CD4-positive, alpha-beta T cell treated with Interferon alpha-2 for 1 hour (primary cell): ENCODE results near the gene RNF4.
"Not testable (repeated sequence)": the region's sequence is repeated elsewhere in the genome, so short reads cannot be mapped to it uniquely, and the experiment has no call there.

ENCODE experiments used
- DNase-seq, 2 donors: peaks; one replicate each; pipeline ENCODE4 v3.0.0-alpha.2; 2020 to 2022

RNF4 gene

DNA sequence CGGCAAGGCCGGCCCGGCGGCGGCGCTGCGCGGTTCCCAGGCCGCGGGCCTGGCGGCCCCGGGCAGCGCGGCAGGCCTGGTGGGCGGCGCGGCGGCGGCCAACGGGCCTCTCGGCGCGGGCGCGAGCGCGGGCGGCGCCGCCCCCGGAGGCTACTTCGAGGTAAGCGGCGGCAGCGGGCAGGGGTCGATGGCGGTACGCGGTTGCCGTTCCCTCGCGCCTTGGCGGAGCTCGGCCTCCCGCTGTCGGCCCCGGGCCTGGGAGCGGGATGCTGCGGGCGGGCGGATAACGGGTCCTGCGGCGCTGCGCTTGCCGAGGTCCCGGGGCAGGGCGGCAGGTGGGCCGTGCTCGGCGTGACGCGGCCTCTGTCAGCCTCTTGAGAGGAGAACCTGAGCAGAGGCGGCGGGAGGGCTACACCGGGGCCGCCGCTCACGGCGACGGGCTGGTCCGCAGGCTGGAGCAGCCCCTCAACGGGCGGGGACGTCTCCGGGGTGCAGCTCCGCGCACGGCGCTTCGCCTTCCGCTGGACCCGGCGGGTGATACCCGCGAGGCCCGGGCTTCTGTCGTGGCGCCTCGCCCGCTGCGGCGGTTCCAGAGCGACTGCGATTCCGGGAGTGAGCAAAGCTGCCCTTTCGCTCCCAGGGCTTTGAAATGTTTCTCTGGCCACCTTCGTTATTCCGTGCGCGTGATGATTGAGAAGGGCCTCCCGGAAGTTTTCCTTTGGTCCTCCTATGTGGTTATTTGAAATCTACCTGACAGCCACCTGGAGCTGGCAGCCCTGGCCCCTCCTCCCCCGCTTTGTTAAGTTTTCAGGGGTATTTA lies 68.3 kb downstream of the RNF4 start:
- peak; percentile 49 to 61 for DNase-seq

DNA sequence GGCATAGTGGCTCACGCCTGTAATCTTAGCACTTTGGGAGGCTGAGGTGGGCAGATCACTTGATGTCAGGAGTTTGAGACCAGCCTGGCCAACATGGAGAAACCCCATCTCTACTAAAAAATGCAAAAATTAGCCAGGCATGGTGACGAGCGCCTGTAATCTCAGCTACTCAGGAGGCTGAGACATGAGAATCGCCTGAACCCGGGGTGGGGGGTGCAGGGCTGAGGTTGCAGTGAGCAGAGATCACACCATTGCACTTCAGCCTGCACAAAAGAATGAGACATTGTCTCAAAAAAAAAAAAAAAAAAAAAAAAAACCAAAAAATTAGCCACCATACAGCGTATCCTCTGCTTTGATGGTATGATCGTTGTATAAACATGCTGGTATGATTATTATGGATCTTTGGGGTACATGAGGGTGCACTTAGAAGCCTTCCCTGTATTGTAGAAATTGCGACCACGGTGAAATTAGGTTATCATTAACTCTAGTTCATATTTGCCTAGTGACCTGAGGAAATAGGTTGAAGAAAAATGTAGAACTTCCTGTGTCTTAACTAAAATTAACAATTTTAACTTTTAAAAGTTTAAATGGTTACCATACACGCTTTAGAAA lies 74.8 kb downstream of the RNF4 start:
- not testable (repeated sequence) for DNase-seq

DNA sequence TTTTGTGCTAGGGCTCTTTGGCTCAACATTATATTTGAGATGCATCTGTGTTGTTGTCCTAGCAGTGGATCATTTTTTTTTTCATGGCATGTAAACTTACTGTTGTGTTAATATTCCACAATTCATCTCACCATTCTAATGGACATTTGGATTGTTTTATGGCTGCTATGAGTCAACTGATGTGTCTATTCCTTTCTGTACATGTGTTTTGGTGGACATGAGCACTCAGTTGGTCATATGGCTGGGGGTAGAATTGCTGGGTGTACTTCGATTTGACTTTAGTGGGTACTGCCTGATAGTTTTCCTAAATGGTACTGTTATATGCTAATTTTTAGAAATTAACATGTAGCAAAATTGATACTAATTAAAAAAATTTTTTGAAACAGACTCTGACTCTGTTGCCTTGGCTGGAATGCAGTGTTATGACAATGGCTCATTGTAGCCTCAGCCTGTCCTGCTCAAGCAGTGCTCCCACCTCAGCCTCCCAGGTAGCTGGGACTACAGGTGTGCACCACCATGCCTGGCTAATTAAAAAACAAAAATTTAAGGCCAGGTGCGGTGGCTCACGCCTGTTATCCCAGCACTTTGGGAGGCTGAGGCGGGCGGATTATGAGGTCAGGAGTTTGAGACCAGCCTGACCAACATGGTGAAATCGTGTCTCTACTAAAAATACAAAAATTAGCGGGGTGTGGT lies 76.6 kb downstream of the RNF4 start:
- DNase-seq, result no peak

DNA sequence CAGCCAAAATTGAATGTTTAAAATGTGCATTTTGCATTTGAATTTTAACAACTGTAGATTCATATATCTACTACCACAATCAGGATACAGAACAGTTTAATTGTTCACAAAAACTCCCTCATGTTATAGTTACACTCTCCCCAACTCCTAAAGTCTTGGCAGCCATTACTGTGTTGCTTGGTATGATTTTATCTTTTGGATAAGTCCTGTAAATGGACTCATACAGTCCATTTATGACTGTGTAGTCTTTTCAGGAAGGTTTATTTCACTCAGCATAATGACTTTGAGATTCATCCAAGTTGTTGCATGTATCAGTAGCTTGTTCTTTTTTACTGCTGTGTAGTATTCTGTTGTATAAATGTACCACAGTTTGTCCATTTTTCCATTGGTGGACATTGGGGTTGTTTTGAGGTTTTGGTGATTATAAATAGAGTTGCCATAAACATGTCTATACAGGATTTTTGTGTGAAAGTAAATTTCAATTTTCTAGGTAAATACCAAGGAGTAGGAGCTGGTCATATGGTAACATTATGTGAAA lies 77.4 kb downstream of the RNF4 start:
- no peak for DNase-seq

DNA sequence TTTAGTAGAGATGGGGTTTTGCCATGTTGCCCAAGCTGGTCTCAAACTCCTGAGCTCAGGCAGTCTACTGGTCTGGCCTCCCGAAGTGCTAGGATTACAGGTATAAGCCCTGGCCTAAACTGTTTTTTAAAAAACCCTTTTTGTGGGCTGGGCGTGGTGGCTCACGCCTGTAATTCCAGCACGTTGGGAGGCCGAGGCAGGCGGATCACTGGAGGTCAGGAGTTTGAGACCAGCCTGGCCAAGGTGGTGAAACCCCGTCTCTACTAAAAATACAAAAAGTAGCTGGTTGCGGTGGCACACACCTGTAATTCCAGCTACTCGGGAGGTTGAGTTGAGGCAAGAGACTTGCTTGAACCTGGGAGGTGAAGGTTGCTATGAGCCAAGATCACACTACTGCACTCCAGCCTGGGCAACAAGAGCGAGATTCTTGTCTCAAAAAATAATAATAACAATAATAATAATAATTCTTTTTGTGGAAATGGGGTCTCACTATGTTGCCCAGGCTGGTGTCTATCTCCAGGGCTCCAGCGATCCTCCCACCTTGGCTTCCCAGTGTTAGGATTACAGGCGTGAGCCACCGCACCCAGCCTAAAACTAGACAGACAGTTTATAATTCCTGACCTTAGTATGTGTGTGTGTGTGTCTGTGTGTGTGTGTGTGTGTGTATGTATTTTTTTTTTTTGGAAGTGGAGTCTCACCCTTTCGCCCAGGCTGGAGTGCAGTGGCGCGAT lies 78.2 kb downstream of the RNF4 start:
- not testable (repeated sequence) for DNase-seq

DNA sequence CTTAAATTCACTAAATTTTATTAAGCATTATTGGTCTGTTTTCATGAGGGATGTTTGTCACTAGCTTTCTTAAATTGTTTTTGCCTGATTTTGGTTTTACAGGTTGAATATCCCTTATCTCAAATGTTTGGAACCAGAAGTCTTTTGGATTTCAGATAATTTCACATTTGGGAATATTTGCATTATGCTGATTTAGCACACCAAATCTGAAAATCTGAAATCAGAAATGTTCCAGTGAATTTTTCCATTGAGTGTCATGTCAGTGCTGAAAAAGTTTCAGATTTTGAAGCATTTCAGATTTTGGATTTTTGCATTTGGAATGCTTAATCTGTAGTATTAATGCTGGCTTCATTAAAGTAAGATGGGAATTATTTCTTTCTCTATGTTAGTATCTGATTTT lies 82.2 kb downstream of the RNF4 start:
- no peak for DNase-seq

DNA sequence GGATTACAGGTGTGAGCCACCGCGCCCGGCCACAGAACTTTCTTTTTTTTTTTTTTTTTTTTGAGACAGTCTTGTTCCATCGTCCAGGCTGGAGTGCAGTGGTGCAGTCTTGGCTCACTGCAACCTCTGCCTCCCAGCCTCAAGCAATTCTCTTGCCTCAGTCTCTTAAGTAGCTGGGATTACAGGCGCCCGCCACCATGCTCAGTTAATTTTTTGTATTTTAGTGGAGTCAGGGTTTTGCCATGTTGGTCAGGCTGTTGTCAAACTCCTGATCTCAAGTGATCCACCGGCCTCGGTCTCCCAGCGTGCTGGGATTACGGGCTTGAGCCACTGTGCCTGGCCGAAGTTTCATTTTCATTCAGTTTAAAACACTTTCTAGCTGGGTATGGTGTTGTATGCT lies 83.9 kb downstream of the RNF4 start:
- DNase-seq, result no peak

DNA sequence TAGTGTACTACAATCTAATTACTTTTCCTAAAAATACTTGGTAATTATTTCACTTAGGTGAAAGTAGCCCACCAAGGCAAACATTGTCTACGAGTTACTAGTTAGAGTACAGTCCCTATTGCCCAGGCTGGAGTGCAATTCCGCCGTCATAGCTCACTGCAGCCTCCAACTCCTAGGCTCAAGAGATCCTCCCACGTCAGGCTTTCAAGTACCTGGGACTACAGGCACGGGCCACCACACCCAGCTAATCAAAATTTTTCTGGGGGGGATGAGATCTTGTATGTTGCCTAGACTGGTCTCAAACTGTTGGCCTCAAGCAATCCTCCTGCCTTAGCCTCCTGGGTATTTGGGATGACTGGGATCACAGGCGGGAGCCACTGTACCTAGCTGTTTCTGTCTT lies 89.4 kb downstream of the RNF4 start:
- DNase-seq, result no peak

DNA sequence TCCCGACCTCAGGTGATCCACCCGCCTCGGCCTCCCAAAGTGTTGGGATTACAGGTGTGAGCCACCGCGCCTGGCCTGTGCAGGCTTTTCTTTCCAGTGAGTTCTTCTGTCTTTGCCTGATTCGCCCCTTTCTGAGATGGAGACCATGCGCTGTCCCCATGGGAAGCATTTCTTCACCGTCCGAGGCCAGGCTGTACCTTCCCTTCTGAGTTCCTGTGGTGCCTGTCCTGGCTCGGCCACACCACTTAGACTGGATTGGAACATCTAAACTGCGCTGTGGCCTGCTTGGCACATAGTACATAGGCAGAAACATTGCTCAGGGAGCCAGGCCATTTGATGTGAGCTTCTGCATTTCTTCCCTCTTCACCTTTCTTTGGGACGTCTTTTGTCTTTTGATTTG lies 91.3 kb downstream of the RNF4 start:
- DNase-seq, result no peak
